Ovary (tissue), 9 donors: Measurements from ENCODE around the gene SMARCC1. TPM values are rescaled to one million over a fixed set of nuclear protein-coding genes. Genes with fewer than 3 reads are reported as not detected.

Experiments
- DNase-seq, 5 donors: peaks; one replicate each; pipeline ENCODE4 v3.0.0-alpha.2; 2019 to 2020
- H3K27ac ChIP-seq, 2 donors: fragments of 200-600 bp; one replicate each; pipeline versions ENCODE4 v1.5.1 to v1.8.0; 2019 to 2022
- H3K27me3 ChIP-seq: fragments of 200-600 bp; one replicate; pipeline ENCODE4 v1.8.0; 2022
- H3K36me3 ChIP-seq: fragments of 200-600 bp; sonication (generic); one replicate; pipeline ENCODE4 v1.5.1; 2019
- H3K4me1 ChIP-seq: one replicate; pipeline ENCODE4 v1.8.1; 2013; ENCODE audit warnings: mild to moderate bottlenecking, moderate library complexity; ENCODE audit not compliant: insufficient read depth
- H3K4me3 ChIP-seq: fragments of 200-600 bp; sonication (generic); one replicate; pipeline ENCODE4 v1.5.1; 2017
- H3K9me3 ChIP-seq, 2 donors: fragments of 200-600 bp in 1 of 2; sonication (generic) in 1 of 2; one replicate each; pipeline versions ENCODE4 v1.5.1 to v1.8.1; 2013 to 2019; ENCODE audit warnings: mild to moderate bottlenecking in 1 of 2, moderate library complexity in 1 of 2
- CTCF ChIP-seq, 3 donors: fragments of 450-650 bp in 2 of 3; fragments of 200-600 bp in 1 of 3; IDR thresholded peaks; one replicate each; pipeline versions ENCODE4 v1.5.1 to v1.8.0; 2016 to 2022; ENCODE audit warnings: antibody characterized with exemption in 3 of 3, mild to moderate bottlenecking in 1 of 3
- EP300 ChIP-seq: sonication (generic); formaldehyde crosslinking; IDR thresholded peaks from one replicate; pipeline ENCODE4 v1.6.1; 2017; ENCODE audit warnings: antibody characterized with exemption
- POLR2A ChIP-seq: fragments of 450-650 bp; IDR thresholded peaks from one replicate; pipeline ENCODE4 v1.6.1; 2017; ENCODE audit warnings: antibody characterized with exemption, mild to moderate bottlenecking, moderate library complexity
- WGBS, 3 donors: extraction: QIAGEN DNeasy Blood & Tissue Kit in 1 of 3; methylation state at CpG; one replicate each; pipeline versions ENCODE4 v1.1.5 to v1.1.7; 2013 to 2017; 5-methylcytosine and 5-hydroxymethylcytosine counted together
- intact Hi-C, 4 donors: fragments of 100-400 bp; cut with DNase I; formaldehyde crosslinking; loops; one replicate each; pipeline versions ENCODE4 v1.11.0 to v1.15.1; 2022 to 2023
- polyA plus RNA-seq, 2 donors: library from polyadenylated mRNA; stranded (reverse); fragments of 200-250 nt in 1 of 2; fragments of 350-450 nt in 1 of 2; fragmentation: Illumina TruSeq in 1 of 2; extraction: RNeasy Lipid Tissue Mini Kit (QIAGEN cat#74804) in 1 of 2; gene quantifications; one replicate each; pipeline ENCODE4 v1.2.3, GENCODE V29; 2013 to 2014
- total RNA-seq, 7 donors: library from RNA; depleted of rRNA in 2 of 7; stranded (reverse); fragments of >200 nt in 2 of 7; fragmentation: NEBNext Ultra II Directional in 3 of 7; extraction: Animal tissue kit (Norgen Biotek cat#: 25700) in 3 of 7; gene quantifications; one replicate each; pipeline versions ENCODE4 v1.1.0 to v1.2.4, GENCODE V29; 2016 to 2023
- donor health status: DM: no; HTN: no; CAD: no; lungs with moderate emphysema.
- donor health status: DM: no; HTN: no; CAD: no.
- donor health status: Bipolar disorder and iron deficiency.
- donor health status: DM: yes; HTN: yes; CAD: no.
- donor health status: DM: no; HTN: no; CAD: no.
- donor health status: DM: yes; HTN: yes; CAD: no.

The SMARCC1 gene
- total and polyA plus RNA-seq, 9 donors = 24.8 to 68.9 (median 60.4) TPM

DNA sequence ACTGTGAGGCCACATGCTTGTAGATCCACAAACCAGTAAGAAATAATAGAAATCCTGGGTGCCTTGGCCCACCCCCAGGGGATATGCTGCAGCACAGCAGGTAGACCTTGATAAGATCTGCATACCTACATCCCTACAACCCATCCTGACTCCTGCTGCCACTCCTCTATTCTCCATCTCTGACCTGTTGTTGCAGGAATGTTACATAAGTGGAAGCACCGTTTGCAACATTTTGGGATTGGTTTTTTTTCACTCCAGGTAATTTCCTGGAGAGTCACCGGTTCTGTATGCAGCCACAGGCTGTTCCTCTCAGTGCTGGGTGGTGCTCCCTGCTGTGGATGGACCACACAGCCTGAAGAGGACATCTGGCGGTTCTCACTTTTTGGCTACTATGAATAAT, 186.9 kb downstream of the SMARCC1 start:
- intact Hi-C loops = no loop called here
- Histone ChIP-seq H3K4me3 (no peak overlapping the region), H3K27ac (no peak overlapping the region), H3K4me1 (no peaks in the 10 kb centered on the region), H3K27me3 (no peaks in the 10 kb centered on the region), H3K36me3 (no peaks in the 10 kb centered on the region), H3K9me3 (no peaks in the 10 kb centered on the region)
- DNase-seq = no peak
- no peak for TF ChIP-seq CTCF (IDR thresholded peaks at IDR 0.05)
- TF ChIP-seq POLR2A = no peak
- no peak for TF ChIP-seq EP300
- WGBS, 3 donors = 64 to 77% (median 74%) methylated on average over 3 of the region's 3 CpGs

GRCh38 chr3:47592066-47592795, 189.5 kb downstream of the SMARCC1 start:
- H3K27me3 ChIP-seq = no peaks in the 10 kb centered on the region
- DNase-seq = no peak
- no peaks in the 10 kb centered on the region for H3K36me3 ChIP-seq
- no peak for TF ChIP-seq EP300
- no peak for TF ChIP-seq CTCF (IDR thresholded peaks at IDR 0.05)
- no peak for TF ChIP-seq POLR2A
- 24 to 46% (median 25%) methylated on average over 4 of the region's 4 CpGs for WGBS, 3 donors
- H3K27ac ChIP-seq = no peak overlapping the region
- H3K9me3 ChIP-seq = no peaks in the 10 kb centered on the region
- intact Hi-C loops = no loop called here
- H3K4me3 ChIP-seq = no peak overlapping the region
- H3K4me1 ChIP-seq = no peaks in the 10 kb centered on the region

GRCh38 chr3:47590216-47590615, 191.5 kb downstream of the SMARCC1 start:
- Histone ChIP-seq H3K27me3 (no peaks in the 10 kb centered on the region), H3K36me3 (no peaks in the 10 kb centered on the region), H3K27ac (no peak overlapping the region), H3K4me3 (no peak overlapping the region), H3K4me1 (no peaks in the 10 kb centered on the region), H3K9me3 (no peaks in the 10 kb centered on the region)
- WGBS, 3 donors = 72 to 90% (median 81%) methylated on average over 2 of the region's 2 CpGs
- TF ChIP-seq EP300 = no peak
- no peak for TF ChIP-seq CTCF (IDR thresholded peaks at IDR 0.05)
- TF ChIP-seq POLR2A = no peak
- intact Hi-C loops = no loop called here
- no peak for DNase-seq

- TF ChIP-seq EP300 (no peak), POLR2A (no peak), CTCF (IDR thresholded peaks at IDR 0.05) (no peak)
- no peaks in the 10 kb centered on the region for H3K4me1 ChIP-seq
- H3K27ac ChIP-seq = no peak overlapping the region
- H3K36me3 ChIP-seq = no peaks in the 10 kb centered on the region
- intact Hi-C loops = no loop called here
- no peaks in the 10 kb centered on the region for H3K9me3 ChIP-seq
- WGBS, 3 donors = 95 to 97% (median 96%) methylated on average over 4 of the region's 4 CpGs
- DNase-seq = no peak
- no peaks in the 10 kb centered on the region for H3K27me3 ChIP-seq
- H3K4me3 ChIP-seq = no peak overlapping the region
Observed at GRCh38 chr3:47588587-47588986, 193.1 kb downstream of the SMARCC1 start.
